Esophagus (tissue), 2 donors: ENCODE measurements around the gene PRKN. TPM values are rescaled to one million over a fixed set of nuclear protein-coding genes. Genes with fewer than 3 reads are reported as not detected.

Experiments
- H3K27ac ChIP-seq, 2 donors: one replicate each; pipeline ENCODE4 v1.5.1; 2013; ENCODE audit warnings: low read depth in 2 of 2, mild to moderate bottlenecking in 2 of 2, inconsistent platforms in 1 of 2, low read length in 1 of 2, moderate library complexity in 1 of 2
- H3K27me3 ChIP-seq, 2 donors: one replicate each; pipeline ENCODE4 v1.6.1; 2013; ENCODE audit warnings: low read length in 2 of 2, control low read depth in 1 of 2, mild to moderate bottlenecking in 1 of 2; ENCODE audit not compliant: insufficient read depth in 2 of 2, control insufficient read depth in 1 of 2
- H3K36me3 ChIP-seq, 2 donors: one replicate each; pipeline ENCODE4 v1.6.1; 2013; ENCODE audit warnings: low read length in 1 of 2; ENCODE audit not compliant: control insufficient read depth in 2 of 2, insufficient read depth in 2 of 2
- H3K4me1 ChIP-seq, 2 donors: one replicate each; pipeline ENCODE4 v1.6.1; 2013; ENCODE audit warnings: low read length in 1 of 2; ENCODE audit not compliant: control insufficient read depth in 2 of 2, insufficient read depth in 2 of 2
- H3K4me3 ChIP-seq, 2 donors: one replicate each; pipeline ENCODE4 v1.5.1; 2013; ENCODE audit warnings: low read length in 2 of 2, mild to moderate bottlenecking in 2 of 2, low read depth in 1 of 2, moderate library complexity in 1 of 2
- H3K9me3 ChIP-seq, 2 donors: one replicate each; pipeline ENCODE4 v1.6.1; 2013; ENCODE audit warnings: mild to moderate bottlenecking in 2 of 2, low read depth in 1 of 2, low read length in 1 of 2, moderate library complexity in 1 of 2; ENCODE audit not compliant: control insufficient read depth in 2 of 2, insufficient read depth in 1 of 2
- WGBS, 2 donors: extraction: QIAGEN DNeasy Blood & Tissue Kit; methylation state at CpG; one replicate each; pipeline ENCODE4 v1.1.7; 2013; 5-methylcytosine and 5-hydroxymethylcytosine counted together
- polyA plus RNA-seq, 2 donors: library from polyadenylated mRNA; stranded (reverse); fragments of 200-250 nt; gene quantifications; one replicate each; pipeline ENCODE4 v1.2.3, GENCODE V29; 2013
- donor health status: healthy with polysubstance abuse.
- donor health status: Bipolar disorder and iron deficiency.

Gene PRKN
- polyA plus RNA-seq, 2 donors = 0.28 to 0.45 TPM

DNA sequence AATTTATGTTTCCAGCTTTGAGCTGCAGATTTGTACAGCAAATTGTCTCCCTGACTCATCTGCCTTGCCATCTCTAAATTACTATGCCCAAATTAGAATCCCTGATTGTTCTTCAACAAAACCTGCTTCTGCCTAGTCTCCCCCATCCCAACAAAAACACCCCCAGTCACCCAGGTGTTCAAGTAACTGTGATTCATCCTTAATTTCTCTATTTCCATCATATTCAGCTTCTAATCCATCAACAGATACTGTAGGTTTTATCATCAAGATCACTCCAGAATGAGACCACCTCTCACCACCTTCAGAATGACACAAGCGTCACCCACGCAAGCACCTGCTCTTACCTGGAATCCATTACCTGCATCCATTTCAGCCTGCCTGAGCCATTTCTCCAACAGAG is 498.5 kb downstream of the PRKN start:
- no peak overlapping the region for H3K27ac ChIP-seq
- H3K4me1 ChIP-seq = no peaks in the 10 kb centered on the region
- H3K9me3 ChIP-seq = no peaks in the 10 kb centered on the region
- WGBS, 2 donors = 97 to 98% methylated on average over 2 of the region's 2 CpGs
- no peak overlapping the region for H3K4me3 ChIP-seq
- no peaks in the 10 kb centered on the region for H3K27me3 ChIP-seq
- no peaks in the 10 kb centered on the region for H3K36me3 ChIP-seq

DNA sequence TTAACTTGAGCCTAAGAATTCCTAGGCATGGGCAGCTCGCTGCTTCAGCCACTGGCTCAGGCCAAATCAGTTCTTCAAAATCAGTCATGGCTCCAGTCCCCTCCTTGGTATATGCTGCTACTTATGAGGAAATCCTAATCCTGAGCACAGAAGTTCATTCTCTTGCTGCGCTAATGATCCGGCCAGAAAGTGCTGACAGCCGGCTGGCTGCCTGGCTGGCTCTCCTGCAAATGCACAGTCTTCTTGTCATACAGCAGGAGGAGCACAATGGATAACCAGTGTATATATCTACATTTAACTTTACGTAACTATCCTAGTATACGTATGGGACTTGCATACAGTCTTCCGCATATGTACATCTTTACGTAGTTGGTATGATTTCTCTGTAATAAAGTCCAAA is 500.8 kb downstream of the PRKN start:
- Histone ChIP-seq H3K27ac (no peak overlapping the region), H3K4me3 (no peak overlapping the region), H3K9me3 (peaks cover 0 to 2% of the 10 kb centered on the region in 2 donors), H3K36me3 (no peaks in the 10 kb centered on the region), H3K4me1 (no peaks in the 10 kb centered on the region), H3K27me3 (no peaks in the 10 kb centered on the region)
- WGBS, 2 donors = 93 to 95% methylated on average over 8 of the region's 8 CpGs

DNA sequence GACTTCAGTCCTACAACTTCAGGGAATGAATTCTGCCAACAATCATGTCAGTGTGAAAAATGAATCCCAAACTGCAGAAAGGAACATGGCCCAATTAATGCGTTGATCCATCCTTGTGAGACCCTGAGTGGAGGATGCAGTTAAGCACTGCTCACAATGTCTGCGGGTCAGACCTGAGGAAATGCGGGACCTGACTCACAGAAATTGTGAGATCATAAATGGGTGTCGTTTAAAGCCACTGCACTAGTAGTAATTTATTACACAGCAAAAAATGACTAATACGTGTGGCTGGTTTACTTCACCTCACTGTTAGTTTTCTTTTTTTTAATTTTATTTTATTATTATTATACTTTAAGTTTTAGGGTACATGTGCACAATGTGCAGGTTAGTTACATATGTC is 505.0 kb downstream of the PRKN start:
- Histone ChIP-seq H3K36me3 (no peaks in the 10 kb centered on the region), H3K4me1 (no peaks in the 10 kb centered on the region), H3K9me3 (peaks cover 0 to 2% of the 10 kb centered on the region in 2 donors), H3K4me3 (no peak overlapping the region), H3K27me3 (no peaks in the 10 kb centered on the region), H3K27ac (no peak overlapping the region)
- 91 to 95% methylated on average over 5 of the region's 5 CpGs for WGBS, 2 donors

DNA sequence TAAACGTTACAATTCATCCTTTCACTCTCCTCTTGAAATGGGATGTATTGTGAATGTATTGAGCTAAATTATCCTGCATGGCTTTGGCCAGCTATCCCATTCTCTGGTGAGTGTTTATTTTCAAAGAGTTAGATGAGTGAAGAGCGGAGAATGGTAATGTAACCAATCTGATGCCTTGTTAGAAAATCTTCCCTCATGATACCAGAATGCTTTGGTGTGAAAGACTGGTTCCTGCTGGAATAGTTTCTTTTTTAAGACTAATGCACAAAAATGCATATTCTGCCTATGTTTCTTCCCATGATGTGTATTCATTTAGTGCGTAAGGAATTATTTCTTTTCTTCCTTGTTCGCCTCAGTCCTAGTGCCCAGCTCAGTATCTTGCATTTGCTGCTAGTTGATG is 506.7 kb downstream of the PRKN start:
- 88 to 93% methylated on average over 4 of the region's 4 CpGs for WGBS, 2 donors
- H3K27me3 ChIP-seq = no peaks in the 10 kb centered on the region
- no peaks in the 10 kb centered on the region for H3K4me1 ChIP-seq
- no peaks in the 10 kb centered on the region for H3K36me3 ChIP-seq
- no peak overlapping the region for H3K4me3 ChIP-seq
- H3K9me3 ChIP-seq = peaks cover 0 to 2% of the 10 kb centered on the region in 2 donors
- H3K27ac ChIP-seq = no peak overlapping the region

DNA sequence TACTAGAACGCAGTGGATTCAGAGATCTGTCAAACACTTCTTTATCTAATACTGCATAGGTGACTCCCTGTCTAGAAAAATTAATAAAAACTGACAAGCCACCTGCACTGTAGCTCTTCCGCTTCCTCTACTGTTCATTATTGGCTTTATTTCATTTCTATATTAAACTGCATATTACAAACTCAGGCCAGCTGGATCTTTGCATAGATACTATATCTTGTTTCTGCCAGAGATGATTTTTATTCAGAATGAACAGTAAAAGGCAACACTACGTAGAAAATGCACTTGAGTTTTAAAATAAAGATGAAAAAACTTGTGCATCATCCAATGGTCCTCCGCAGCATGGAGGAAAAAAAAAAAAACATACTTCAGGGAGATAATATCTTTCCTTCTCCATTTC is 508.3 kb downstream of the PRKN start:
- H3K27ac ChIP-seq = no peak overlapping the region
- no peaks in the 10 kb centered on the region for H3K4me1 ChIP-seq
- H3K27me3 ChIP-seq = no peaks in the 10 kb centered on the region
- 91 to 94% methylated on average over 4 of the region's 4 CpGs for WGBS, 2 donors
- H3K9me3 ChIP-seq = peaks cover 0 to 2% of the 10 kb centered on the region in 2 donors
- no peaks in the 10 kb centered on the region for H3K36me3 ChIP-seq
- no peak overlapping the region for H3K4me3 ChIP-seq

DNA sequence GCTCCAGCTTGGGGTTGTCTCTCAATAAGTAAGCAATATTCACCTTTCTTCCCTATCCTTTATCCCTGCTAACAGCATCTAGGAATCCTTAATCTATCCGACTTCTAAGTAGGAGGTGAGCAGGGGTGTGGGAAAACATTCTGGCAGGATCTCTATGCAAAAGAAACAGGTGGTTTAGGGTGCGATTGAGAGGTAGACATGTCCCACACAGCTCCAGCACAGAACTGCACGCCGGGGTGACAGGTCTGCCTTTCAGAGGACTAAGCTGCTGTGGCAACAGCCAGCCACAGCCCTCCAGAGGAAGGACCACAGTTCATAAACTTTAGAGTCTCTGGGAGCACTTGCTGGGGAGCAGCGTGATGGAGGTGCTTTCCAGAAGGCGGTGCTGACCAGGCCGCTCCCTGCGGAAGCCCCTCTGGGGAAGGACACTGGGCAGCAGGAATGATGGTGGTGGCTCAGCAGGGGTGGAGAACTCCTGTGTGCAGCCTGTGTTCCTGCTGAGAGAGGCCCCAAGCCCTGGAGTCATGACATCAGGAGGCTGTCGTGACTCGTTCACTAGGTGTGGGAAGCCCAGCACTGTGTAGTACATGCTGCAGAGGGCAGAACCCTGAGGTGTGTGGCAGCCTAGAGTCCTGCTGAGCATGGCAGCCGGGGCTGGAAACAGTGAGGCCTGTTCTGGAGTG is 509.6 kb downstream of the PRKN start:
- 82 to 86% methylated on average over 11 of the region's 11 CpGs for WGBS, 2 donors
- Histone ChIP-seq H3K4me3 (no peak overlapping the region), H3K36me3 (no peaks in the 10 kb centered on the region), H3K4me1 (no peaks in the 10 kb centered on the region), H3K27me3 (no peaks in the 10 kb centered on the region), H3K9me3 (peaks cover 0 to 2% of the 10 kb centered on the region in 2 donors), H3K27ac (no peak overlapping the region)

DNA sequence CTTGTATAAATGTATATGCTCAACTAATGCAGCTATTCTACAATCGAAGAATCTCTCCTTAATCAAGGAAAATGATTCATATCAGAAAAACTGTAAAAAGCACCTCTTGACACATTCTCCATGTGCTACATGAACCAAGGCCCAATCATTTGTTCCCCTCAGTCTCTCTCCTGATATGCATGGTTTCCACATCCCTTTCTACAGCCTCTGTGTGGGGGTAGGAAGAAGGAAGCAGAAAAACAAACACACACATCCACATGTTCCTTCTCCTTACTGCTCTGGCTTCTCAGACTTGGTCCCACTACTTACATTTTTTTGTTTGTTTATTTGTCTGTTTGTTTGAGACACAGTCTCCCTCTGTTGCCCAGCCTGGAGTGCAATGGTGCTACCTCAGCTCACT is 510.5 kb downstream of the PRKN start:
- H3K9me3 ChIP-seq = no peaks in the 10 kb centered on the region
- no peaks in the 10 kb centered on the region for H3K36me3 ChIP-seq
- H3K4me1 ChIP-seq = no peaks in the 10 kb centered on the region
- 87 to 91% methylated on average over 1 of the region's 1 CpG for WGBS, 2 donors
- H3K27ac ChIP-seq = no peak overlapping the region
- H3K4me3 ChIP-seq = no peak overlapping the region
- H3K27me3 ChIP-seq = no peaks in the 10 kb centered on the region

DNA sequence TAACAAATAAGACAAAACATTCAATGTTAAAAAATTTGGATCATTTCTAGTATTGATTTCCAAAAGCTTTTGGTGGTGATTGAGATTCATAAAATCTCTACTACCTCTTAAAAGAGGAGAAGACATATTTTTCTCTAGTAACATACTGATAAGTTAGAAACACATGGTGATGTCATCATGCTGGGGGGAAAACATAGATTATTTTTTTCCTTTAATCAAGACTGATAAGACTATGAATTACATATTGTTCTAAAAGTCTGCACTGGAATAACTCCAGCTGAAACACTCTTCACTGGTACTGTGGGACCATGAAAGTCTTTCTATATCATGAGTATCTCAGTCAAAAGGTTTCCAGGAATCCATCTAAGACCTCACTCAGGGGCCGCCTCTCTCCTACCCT is 515.8 kb downstream of the PRKN start:
- Histone ChIP-seq H3K4me3 (no peak overlapping the region), H3K4me1 (no peaks in the 10 kb centered on the region), H3K27ac (no peak overlapping the region), H3K27me3 (no peaks in the 10 kb centered on the region), H3K36me3 (no peaks in the 10 kb centered on the region), H3K9me3 (no peaks in the 10 kb centered on the region)
- 90 to 92% methylated on average over 1 of the region's 1 CpG for WGBS, 2 donors

DNA sequence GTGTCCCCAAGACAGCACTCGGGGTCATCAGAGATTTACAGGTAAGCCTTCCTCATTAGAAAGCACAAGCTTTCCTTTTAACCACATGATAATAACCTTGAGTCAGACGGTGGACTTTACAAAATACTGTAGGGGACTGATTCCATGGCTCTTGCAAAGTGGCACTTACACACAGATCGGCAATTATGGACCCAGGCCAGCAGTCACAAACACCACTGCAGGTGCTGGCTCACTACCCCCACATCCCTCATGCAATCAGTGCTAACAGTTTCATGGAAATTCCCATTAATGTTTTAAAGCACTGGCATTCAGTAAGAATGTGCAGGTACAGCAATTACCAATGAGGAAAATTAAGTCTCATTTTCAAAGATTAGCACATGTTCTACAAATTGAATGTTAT is 516.5 kb downstream of the PRKN start:
- 73 to 75% methylated on average over 3 of the region's 3 CpGs for WGBS, 2 donors
- H3K4me1 ChIP-seq = no peaks in the 10 kb centered on the region

DNA sequence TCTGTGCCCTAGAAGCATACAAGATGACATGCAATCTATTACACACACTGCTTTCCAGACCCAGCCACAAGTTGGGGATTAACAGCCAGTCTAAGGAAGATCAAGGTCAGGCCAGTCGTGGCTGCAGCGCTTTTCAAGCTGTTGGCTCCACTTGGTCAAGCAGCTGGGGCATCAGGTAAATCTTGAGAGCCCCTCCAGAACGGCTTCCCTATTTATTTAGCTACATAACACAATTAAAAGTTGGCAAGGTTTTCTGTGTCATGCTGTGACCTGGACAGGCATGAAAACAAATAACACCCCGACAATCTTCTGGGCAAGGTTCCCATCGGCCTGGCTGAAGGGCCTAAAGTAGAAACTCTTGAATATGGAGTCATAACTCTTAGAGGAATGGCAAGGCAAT is 524.3 kb downstream of the PRKN start:
- H3K4me3 ChIP-seq = no peak overlapping the region
- no peaks in the 10 kb centered on the region for H3K4me1 ChIP-seq
- no peaks in the 10 kb centered on the region for H3K36me3 ChIP-seq
- H3K9me3 ChIP-seq = no peaks in the 10 kb centered on the region
- no peak overlapping the region for H3K27ac ChIP-seq
- no peaks in the 10 kb centered on the region for H3K27me3 ChIP-seq
- WGBS, 2 donors = 51 to 53% methylated on average over 5 of the region's 5 CpGs

More for the DNA sequence above, 516.5 kb downstream of the PRKN start:
- Histone ChIP-seq H3K4me3 (no peak overlapping the region), H3K27ac (no peak overlapping the region), H3K27me3 (no peaks in the 10 kb centered on the region), H3K9me3 (no peaks in the 10 kb centered on the region), H3K36me3 (no peaks in the 10 kb centered on the region)
